ENCODE data around the gene COPB2. TPM values are rescaled to one million over a fixed set of nuclear protein-coding genes. Genes with fewer than 3 reads are reported as not detected.

COPB2 gene
- 10 to 100 TPM; 25.6 to 76.6 (median 68.2) TPM for total RNA-seq
- 63.6 TPM for total RNA-seq (2013)
- total RNA-seq, result 52.9 to 247 (median 133) reads per million in 29 experiments

- ATAC-seq (replicated peaks in 1 of 4) (peak; percentile 86 to 94 (median 90)), DNase-seq (peak; percentile 79 to 96 (median 91))
- Mint-ChIP-seq H3K36me3 (no peaks in the 10 kb centered on the region), H3K9me3 (no peaks in the 10 kb centered on the region), H3K4me3 (peak within 1 kb of the TSS; percentile 91 to 99 (median 99)), H3K27me3 (no peaks in the 10 kb centered on the region), H3K27ac (peak within 1 kb of the TSS; percentile 98 to 99), H3K4me1 (peaks cover 52 to 54% (median 53%) of the 10 kb centered on the region in 3 donors)
- H3K9me3 ChIP-seq, result no peaks in the 10 kb centered on the region
- peaks cover 0 to under 1% of the 10 kb centered on the region in 2 donors for H3K36me3 ChIP-seq (ENCODE audit: control insufficient read depth in 2 of 2, extremely low read depth in 1 of 2, insufficient read depth in 1 of 2, low read length in 1 of 2)
- no peaks in the 10 kb centered on the region for H3K27me3 ChIP-seq (replicated peaks in 1 of 2; ENCODE audit: control insufficient read depth in 2 of 2, extremely low read depth in 1 of 2, insufficient read depth in 2 of 2, low read length in 1 of 2)
- H3K4me1 ChIP-seq (ENCODE audit: control insufficient read depth in 1 of 2, extremely low read depth in 1 of 2, insufficient read depth in 2 of 2, low read length in 2 of 2), result peaks cover 11 to 25% of the 10 kb centered on the region in 2 experiments
- peak within 1 kb of the TSS; percentile 92 to 98 for H3K4me3 ChIP-seq (ENCODE audit: control insufficient read depth in 1 of 2, extremely low read depth in 1 of 2, low read length in 1 of 2)
- H3K27ac ChIP-seq (ENCODE audit: low read length), result peak within 1 kb of the TSS; percentile 95
- POLR2A ChIA-PET, result interaction anchor here (0.6 to 1.3 kb wide), 5 partner anchors 10 to 1216 kb away, joined by 3 to 4 read pairs (median 3); no protein-coding TSS in a partner anchor
- WGBS (ENCODE audit: insufficient coverage), result under 1% methylated on average over 43 of the region's 52 CpGs
- CTCF ChIA-PET, result interaction anchor here in 1 of 2 donors (0.6 to 1.6 kb wide), 2 partner anchors 430 to 796 kb away, joined by 4 to 5 read pairs; partner anchors contain the start of gene CEP70
Observed at GRCh38 chr3:139389552-139390368, at the start of gene COPB2. Gene COPB2 (minus strand): TSS chr3:139389647. CDS start chr3:139389550, 97 bp downstream.

- POLR2A ChIA-PET, result no interaction called here
- no peak for DNase-seq
- 71% methylated on average over 6 of the region's 6 CpGs for WGBS (ENCODE audit: insufficient coverage)
- H3K27ac Mint-ChIP-seq, result no peak overlapping the region
- no peaks in the 10 kb centered on the region for H3K4me1 Mint-ChIP-seq
- ATAC-seq (replicated peaks in 1 of 4), result no peak
- H3K4me3 Mint-ChIP-seq, result no peak overlapping the region
- CTCF ChIA-PET, result interaction anchor here in 1 of 2 donors (1.1 kb wide), 1 partner anchor 14 kb away, joined by 4 read pairs; no protein-coding TSS in a partner anchor
- H3K4me1 ChIP-seq (ENCODE audit: control insufficient read depth in 1 of 2, extremely low read depth in 1 of 2, insufficient read depth in 2 of 2, low read length in 2 of 2), result no peaks in the 10 kb centered on the region
- no peaks in the 10 kb centered on the region for H3K36me3 ChIP-seq (ENCODE audit: control insufficient read depth in 2 of 2, extremely low read depth in 1 of 2, insufficient read depth in 1 of 2, low read length in 1 of 2)
- H3K36me3 Mint-ChIP-seq, result peaks cover 10% of the 10 kb centered on the region
- H3K9me3 Mint-ChIP-seq, result no peaks in the 10 kb centered on the region
- H3K27me3 Mint-ChIP-seq, result no peaks in the 10 kb centered on the region
- no peaks in the 10 kb centered on the region for H3K27me3 ChIP-seq (replicated peaks in 1 of 2; ENCODE audit: control insufficient read depth in 2 of 2, extremely low read depth in 1 of 2, insufficient read depth in 2 of 2, low read length in 1 of 2)
- no peaks in the 10 kb centered on the region for H3K9me3 ChIP-seq
- no peak overlapping the region for H3K27ac ChIP-seq (ENCODE audit: low read length)
- no peak overlapping the region for H3K4me3 ChIP-seq (ENCODE audit: control insufficient read depth in 1 of 2, extremely low read depth in 1 of 2, low read length in 1 of 2)
Observed at GRCh38 chr3:139434764-139435307, 45.4 kb upstream of the COPB2 start.

GRCh38 chr3:139434228-139434627 lies 44.8 kb upstream of the COPB2 start:
- Histone ChIP-seq H3K27ac (ENCODE audit: low read length) (no peak overlapping the region), H3K4me3 (ENCODE audit: control insufficient read depth in 1 of 2, extremely low read depth in 1 of 2, low read length in 1 of 2) (no peak overlapping the region), H3K4me1 (ENCODE audit: control insufficient read depth in 1 of 2, extremely low read depth in 1 of 2, insufficient read depth in 2 of 2, low read length in 2 of 2) (no peaks in the 10 kb centered on the region), H3K27me3 (replicated peaks in 1 of 2; ENCODE audit: control insufficient read depth in 2 of 2, extremely low read depth in 1 of 2, insufficient read depth in 2 of 2, low read length in 1 of 2) (no peaks in the 10 kb centered on the region), H3K36me3 (ENCODE audit: control insufficient read depth in 2 of 2, extremely low read depth in 1 of 2, insufficient read depth in 1 of 2, low read length in 1 of 2) (no peaks in the 10 kb centered on the region), H3K9me3 (no peaks in the 10 kb centered on the region)
- CTCF ChIA-PET, result interaction anchor here in 1 of 2 donors (0.6 to 1.1 kb wide), 2 partner anchors 13 to 1430 kb away, joined by 4 to 6 read pairs; no protein-coding TSS in a partner anchor
- Mint-ChIP-seq H3K9me3 (no peaks in the 10 kb centered on the region), H3K36me3 (peaks cover 10% of the 10 kb centered on the region), H3K27ac (no peak overlapping the region), H3K4me3 (no peak overlapping the region), H3K27me3 (no peaks in the 10 kb centered on the region), H3K4me1 (no peaks in the 10 kb centered on the region)
- WGBS (ENCODE audit: insufficient coverage), result no CpG with 5 or more reads among the region's 1 CpG
- DNase-seq, result no peak
- POLR2A ChIA-PET, result no interaction called here
- ATAC-seq (replicated peaks in 1 of 4), result no peak

- no peak overlapping the region for H3K4me3 ChIP-seq (ENCODE audit: control insufficient read depth in 1 of 2, extremely low read depth in 1 of 2, low read length in 1 of 2)
- no peak overlapping the region for H3K4me3 Mint-ChIP-seq
- no peak overlapping the region for H3K27ac ChIP-seq (ENCODE audit: low read length)
- H3K9me3 ChIP-seq, result no peaks in the 10 kb centered on the region
- WGBS (ENCODE audit: insufficient coverage), result no CpG with 5 or more reads among the region's 1 CpG
- H3K4me1 Mint-ChIP-seq, result no peaks in the 10 kb centered on the region
- H3K27ac Mint-ChIP-seq, result no peak overlapping the region
- peaks cover 10% of the 10 kb centered on the region for H3K36me3 Mint-ChIP-seq
- no peaks in the 10 kb centered on the region for H3K4me1 ChIP-seq (ENCODE audit: control insufficient read depth in 1 of 2, extremely low read depth in 1 of 2, insufficient read depth in 2 of 2, low read length in 2 of 2)
- H3K9me3 Mint-ChIP-seq, result no peaks in the 10 kb centered on the region
- no peaks in the 10 kb centered on the region for H3K36me3 ChIP-seq (ENCODE audit: control insufficient read depth in 2 of 2, extremely low read depth in 1 of 2, insufficient read depth in 1 of 2, low read length in 1 of 2)
- ATAC-seq (replicated peaks in 1 of 4) (no peak), DNase-seq (no peak)
- ChIA-PET POLR2A (interaction anchor here in 1 of 2 donors (0.7 kb wide), 1 partner anchor 20 kb away, joined by 3 read pairs; no protein-coding TSS in a partner anchor), CTCF (no interaction called here)
- H3K27me3 Mint-ChIP-seq, result no peaks in the 10 kb centered on the region
- no peaks in the 10 kb centered on the region for H3K27me3 ChIP-seq (replicated peaks in 1 of 2; ENCODE audit: control insufficient read depth in 2 of 2, extremely low read depth in 1 of 2, insufficient read depth in 2 of 2, low read length in 1 of 2)
Observed at GRCh38 chr3:139433089-139433488, 43.6 kb upstream of the COPB2 start.

GRCh38 chr3:139430493-139430892 lies 41.0 kb upstream of the COPB2 start:
- Histone ChIP-seq H3K27me3 (replicated peaks in 1 of 2; ENCODE audit: control insufficient read depth in 2 of 2, extremely low read depth in 1 of 2, insufficient read depth in 2 of 2, low read length in 1 of 2) (no peaks in the 10 kb centered on the region), H3K4me1 (ENCODE audit: control insufficient read depth in 1 of 2, extremely low read depth in 1 of 2, insufficient read depth in 2 of 2, low read length in 2 of 2) (no peaks in the 10 kb centered on the region), H3K9me3 (no peaks in the 10 kb centered on the region), H3K36me3 (ENCODE audit: control insufficient read depth in 2 of 2, extremely low read depth in 1 of 2, insufficient read depth in 1 of 2, low read length in 1 of 2) (no peaks in the 10 kb centered on the region), H3K27ac (ENCODE audit: low read length) (no peak overlapping the region), H3K4me3 (ENCODE audit: control insufficient read depth in 1 of 2, extremely low read depth in 1 of 2, low read length in 1 of 2) (no peak overlapping the region)
- no peak overlapping the region for H3K4me3 Mint-ChIP-seq
- ChIA-PET POLR2A (interaction anchor here in 1 of 2 donors (0.8 kb wide), 1 partner anchor 1357 kb away, joined by 4 read pairs; no protein-coding TSS in a partner anchor), CTCF (no interaction called here)
- ATAC-seq (replicated peaks in 1 of 4), result no peak
- H3K27ac Mint-ChIP-seq, result no peak overlapping the region
- H3K36me3 Mint-ChIP-seq, result peaks cover 10% of the 10 kb centered on the region
- H3K27me3 Mint-ChIP-seq, result no peaks in the 10 kb centered on the region
- no peaks in the 10 kb centered on the region for H3K9me3 Mint-ChIP-seq
- no peaks in the 10 kb centered on the region for H3K4me1 Mint-ChIP-seq
- no peak for DNase-seq

- Histone ChIP-seq H3K4me1 (ENCODE audit: control insufficient read depth in 1 of 2, extremely low read depth in 1 of 2, insufficient read depth in 2 of 2, low read length in 2 of 2) (no peaks in the 10 kb centered on the region), H3K36me3 (ENCODE audit: control insufficient read depth in 2 of 2, extremely low read depth in 1 of 2, insufficient read depth in 1 of 2, low read length in 1 of 2) (no peaks in the 10 kb centered on the region), H3K4me3 (ENCODE audit: control insufficient read depth in 1 of 2, extremely low read depth in 1 of 2, low read length in 1 of 2) (no peak overlapping the region), H3K27ac (ENCODE audit: low read length) (no peak overlapping the region), H3K9me3 (no peaks in the 10 kb centered on the region), H3K27me3 (replicated peaks in 1 of 2; ENCODE audit: control insufficient read depth in 2 of 2, extremely low read depth in 1 of 2, insufficient read depth in 2 of 2, low read length in 1 of 2) (no peaks in the 10 kb centered on the region)
- Mint-ChIP-seq H3K9me3 (no peaks in the 10 kb centered on the region), H3K4me3 (no peak overlapping the region), H3K4me1 (no peaks in the 10 kb centered on the region), H3K36me3 (peaks cover 21% of the 10 kb centered on the region), H3K27me3 (no peaks in the 10 kb centered on the region), H3K27ac (no peak overlapping the region)
- ChIA-PET CTCF (interaction anchor here (0.6 to 1.9 kb wide), 6 partner anchors 12 to 1437 kb away, joined by 4 to 12 read pairs (median 8); no protein-coding TSS in a partner anchor), POLR2A (interaction anchor here in 1 of 2 donors (0.6 kb wide), 1 partner anchor 180 kb away, joined by 9 read pairs; no protein-coding TSS in a partner anchor)
- WGBS (ENCODE audit: insufficient coverage), result 90% methylated on average over 2 of the region's 7 CpGs
- DNase-seq, result peak in 2 of 35 experiments; percentile 6 to 58
- no peak for ATAC-seq (replicated peaks in 1 of 4)
Observed at GRCh38 chr3:139427283-139428060, 38.0 kb upstream of the COPB2 start.

Measured in T-cell (primary cell).